K562 (cell line): ENCODE data around the gene PRKCB. TPM values are rescaled to one million over a fixed set of nuclear protein-coding genes. Genes with fewer than 3 reads are reported as not detected.

Experiments
- ARID1B ChIP-seq: fragments of 450-650 bp; IDR thresholded peaks from 2 replicates; pipeline ENCODE4 v1.6.1; 2016; ENCODE audit warnings: antibody characterized with exemption, mild to moderate bottlenecking, inconsistent platforms
- KDM1A ChIP-seq, 2 experiments: fragments of 450-650 bp; IDR thresholded peaks; 2 replicates each; pipeline ENCODE4 v1.6.1; 2016; ENCODE audit warnings: mild to moderate bottlenecking in 2 of 2
- L3MBTL2 ChIP-seq: fragments of 450-650 bp; IDR thresholded peaks from 2 replicates; pipeline ENCODE4 v1.6.1; 2016; ENCODE audit warnings: mild to moderate bottlenecking, moderate library complexity
- ZNF12 ChIP-seq: sonication (generic); formaldehyde crosslinking; IDR thresholded peaks from 2 replicates; pipeline ENCODE4 v1.4.0; 2020; ENCODE audit warnings: mild to moderate bottlenecking, missing genetic modification reagents
- ZNF263 ChIP-seq: sonication (generic); formaldehyde crosslinking; IDR thresholded peaks from 2 replicates; pipeline ENCODE4 v1.8.0; 2022; ENCODE audit warnings: mild to moderate bottlenecking, missing genetic modification reagents, borderline replicate concordance
- polyA plus RNA-seq, 8 experiments: library from polyadenylated mRNA; depleted of rRNA in 4 of 8; stranded (reverse) in 5 of 8; unstranded in 3 of 8; fragments of >200 nt; fragmentation: Nextera tagmentation in 2 of 8; fragmentation: Illumina TruSeq in 1 of 8; extraction: Ambion mirVana in 2 of 8; extraction: Trizol in 1 of 8; gene quantifications; 2 replicates each; pipeline versions ENCODE4 v1.2.1 to v1.2.3, GENCODE V29; 2011 to 2014; ENCODE audit warnings: inconsistent platforms in 1 of 8, missing spikeins in 1 of 8
- total RNA-seq, 7 experiments: library from RNA; depleted of rRNA in 6 of 7; stranded (reverse); fragments of >200 nt in 6 of 7; fragmentation: Illumina TruSeq in 2 of 7; extraction: Trizol in 2 of 7; gene quantifications; 2 replicates each; pipeline versions ENCODE4 v1.2.1 to v1.2.3, GENCODE V29; 2011 to 2021; ENCODE audit warnings: low replicate concordance in 1 of 7
- TF ChIP-seq, protein P1 (sequence below): fragments of 450-650 bp; IDR thresholded peaks from 2 replicates; pipeline ENCODE4 v1.6.1; 2016; ENCODE audit warnings: mild to moderate bottlenecking, moderate library complexity
- TF ChIP-seq, protein P2 (sequence below): fragments of 200-800 bp; sonication (Bioruptor generic); IDR thresholded peaks from 2 replicates; pipeline ENCODE4 v1.6.1; 2017; ENCODE audit warnings: missing genetic modification characterization, missing compliant biosample characterization

The PRKCB gene
- total and polyA plus RNA-seq, 9 of the 15 experiments (the other 6 are each of a cell fraction or from before 2014, with no cell fraction given): 49.9 to 276 (median 148) TPM

- TF ChIP-seq, protein P1, sequence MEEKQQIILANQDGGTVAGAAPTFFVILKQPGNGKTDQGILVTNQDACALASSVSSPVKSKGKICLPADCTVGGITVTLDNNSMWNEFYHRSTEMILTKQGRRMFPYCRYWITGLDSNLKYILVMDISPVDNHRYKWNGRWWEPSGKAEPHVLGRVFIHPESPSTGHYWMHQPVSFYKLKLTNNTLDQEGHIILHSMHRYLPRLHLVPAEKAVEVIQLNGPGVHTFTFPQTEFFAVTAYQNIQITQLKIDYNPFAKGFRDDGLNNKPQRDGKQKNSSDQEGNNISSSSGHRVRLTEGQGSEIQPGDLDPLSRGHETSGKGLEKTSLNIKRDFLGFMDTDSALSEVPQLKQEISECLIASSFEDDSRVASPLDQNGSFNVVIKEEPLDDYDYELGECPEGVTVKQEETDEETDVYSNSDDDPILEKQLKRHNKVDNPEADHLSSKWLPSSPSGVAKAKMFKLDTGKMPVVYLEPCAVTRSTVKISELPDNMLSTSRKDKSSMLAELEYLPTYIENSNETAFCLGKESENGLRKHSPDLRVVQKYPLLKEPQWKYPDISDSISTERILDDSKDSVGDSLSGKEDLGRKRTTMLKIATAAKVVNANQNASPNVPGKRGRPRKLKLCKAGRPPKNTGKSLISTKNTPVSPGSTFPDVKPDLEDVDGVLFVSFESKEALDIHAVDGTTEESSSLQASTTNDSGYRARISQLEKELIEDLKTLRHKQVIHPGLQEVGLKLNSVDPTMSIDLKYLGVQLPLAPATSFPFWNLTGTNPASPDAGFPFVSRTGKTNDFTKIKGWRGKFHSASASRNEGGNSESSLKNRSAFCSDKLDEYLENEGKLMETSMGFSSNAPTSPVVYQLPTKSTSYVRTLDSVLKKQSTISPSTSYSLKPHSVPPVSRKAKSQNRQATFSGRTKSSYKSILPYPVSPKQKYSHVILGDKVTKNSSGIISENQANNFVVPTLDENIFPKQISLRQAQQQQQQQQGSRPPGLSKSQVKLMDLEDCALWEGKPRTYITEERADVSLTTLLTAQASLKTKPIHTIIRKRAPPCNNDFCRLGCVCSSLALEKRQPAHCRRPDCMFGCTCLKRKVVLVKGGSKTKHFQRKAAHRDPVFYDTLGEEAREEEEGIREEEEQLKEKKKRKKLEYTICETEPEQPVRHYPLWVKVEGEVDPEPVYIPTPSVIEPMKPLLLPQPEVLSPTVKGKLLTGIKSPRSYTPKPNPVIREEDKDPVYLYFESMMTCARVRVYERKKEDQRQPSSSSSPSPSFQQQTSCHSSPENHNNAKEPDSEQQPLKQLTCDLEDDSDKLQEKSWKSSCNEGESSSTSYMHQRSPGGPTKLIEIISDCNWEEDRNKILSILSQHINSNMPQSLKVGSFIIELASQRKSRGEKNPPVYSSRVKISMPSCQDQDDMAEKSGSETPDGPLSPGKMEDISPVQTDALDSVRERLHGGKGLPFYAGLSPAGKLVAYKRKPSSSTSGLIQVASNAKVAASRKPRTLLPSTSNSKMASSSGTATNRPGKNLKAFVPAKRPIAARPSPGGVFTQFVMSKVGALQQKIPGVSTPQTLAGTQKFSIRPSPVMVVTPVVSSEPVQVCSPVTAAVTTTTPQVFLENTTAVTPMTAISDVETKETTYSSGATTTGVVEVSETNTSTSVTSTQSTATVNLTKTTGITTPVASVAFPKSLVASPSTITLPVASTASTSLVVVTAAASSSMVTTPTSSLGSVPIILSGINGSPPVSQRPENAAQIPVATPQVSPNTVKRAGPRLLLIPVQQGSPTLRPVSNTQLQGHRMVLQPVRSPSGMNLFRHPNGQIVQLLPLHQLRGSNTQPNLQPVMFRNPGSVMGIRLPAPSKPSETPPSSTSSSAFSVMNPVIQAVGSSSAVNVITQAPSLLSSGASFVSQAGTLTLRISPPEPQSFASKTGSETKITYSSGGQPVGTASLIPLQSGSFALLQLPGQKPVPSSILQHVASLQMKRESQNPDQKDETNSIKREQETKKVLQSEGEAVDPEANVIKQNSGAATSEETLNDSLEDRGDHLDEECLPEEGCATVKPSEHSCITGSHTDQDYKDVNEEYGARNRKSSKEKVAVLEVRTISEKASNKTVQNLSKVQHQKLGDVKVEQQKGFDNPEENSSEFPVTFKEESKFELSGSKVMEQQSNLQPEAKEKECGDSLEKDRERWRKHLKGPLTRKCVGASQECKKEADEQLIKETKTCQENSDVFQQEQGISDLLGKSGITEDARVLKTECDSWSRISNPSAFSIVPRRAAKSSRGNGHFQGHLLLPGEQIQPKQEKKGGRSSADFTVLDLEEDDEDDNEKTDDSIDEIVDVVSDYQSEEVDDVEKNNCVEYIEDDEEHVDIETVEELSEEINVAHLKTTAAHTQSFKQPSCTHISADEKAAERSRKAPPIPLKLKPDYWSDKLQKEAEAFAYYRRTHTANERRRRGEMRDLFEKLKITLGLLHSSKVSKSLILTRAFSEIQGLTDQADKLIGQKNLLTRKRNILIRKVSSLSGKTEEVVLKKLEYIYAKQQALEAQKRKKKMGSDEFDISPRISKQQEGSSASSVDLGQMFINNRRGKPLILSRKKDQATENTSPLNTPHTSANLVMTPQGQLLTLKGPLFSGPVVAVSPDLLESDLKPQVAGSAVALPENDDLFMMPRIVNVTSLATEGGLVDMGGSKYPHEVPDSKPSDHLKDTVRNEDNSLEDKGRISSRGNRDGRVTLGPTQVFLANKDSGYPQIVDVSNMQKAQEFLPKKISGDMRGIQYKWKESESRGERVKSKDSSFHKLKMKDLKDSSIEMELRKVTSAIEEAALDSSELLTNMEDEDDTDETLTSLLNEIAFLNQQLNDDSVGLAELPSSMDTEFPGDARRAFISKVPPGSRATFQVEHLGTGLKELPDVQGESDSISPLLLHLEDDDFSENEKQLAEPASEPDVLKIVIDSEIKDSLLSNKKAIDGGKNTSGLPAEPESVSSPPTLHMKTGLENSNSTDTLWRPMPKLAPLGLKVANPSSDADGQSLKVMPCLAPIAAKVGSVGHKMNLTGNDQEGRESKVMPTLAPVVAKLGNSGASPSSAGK: peak; percentile 49
- TF ChIP-seq L3MBTL2 (peak; percentile 54; the same call in 1 of the 2 replicates), KDM1A (IDR thresholded peaks at IDR 0.05) (0 out of 4 replicates have a peak, but pooled peaks of 1 of the 2 experiments have one; percentile 8), ZNF12 (CRISPR knock-in tag) (no peak), ZNF263 (CRISPR knock-in tag) (no peak), ARID1B (0 out of 2 replicates have a peak, but pooled peaks have one; percentile 15)
- TF ChIP-seq, protein P2, sequence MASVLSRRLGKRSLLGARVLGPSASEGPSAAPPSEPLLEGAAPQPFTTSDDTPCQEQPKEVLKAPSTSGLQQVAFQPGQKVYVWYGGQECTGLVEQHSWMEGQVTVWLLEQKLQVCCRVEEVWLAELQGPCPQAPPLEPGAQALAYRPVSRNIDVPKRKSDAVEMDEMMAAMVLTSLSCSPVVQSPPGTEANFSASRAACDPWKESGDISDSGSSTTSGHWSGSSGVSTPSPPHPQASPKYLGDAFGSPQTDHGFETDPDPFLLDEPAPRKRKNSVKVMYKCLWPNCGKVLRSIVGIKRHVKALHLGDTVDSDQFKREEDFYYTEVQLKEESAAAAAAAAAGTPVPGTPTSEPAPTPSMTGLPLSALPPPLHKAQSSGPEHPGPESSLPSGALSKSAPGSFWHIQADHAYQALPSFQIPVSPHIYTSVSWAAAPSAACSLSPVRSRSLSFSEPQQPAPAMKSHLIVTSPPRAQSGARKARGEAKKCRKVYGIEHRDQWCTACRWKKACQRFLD (CRISPR knock-in tag): 0 out of 2 replicates have a peak, but pooled peaks have one; percentile 27
- TF ChIP-seq, all 486 proteins: peak for 14
These were observed 40.4 kb upstream of the PRKCB start (continued) for GRCh38 chr16:23795378-23795777.
